Activated CD4-positive, CD25-positive, alpha-beta regulatory T cell (primary cell): Measurements from ENCODE around the gene MSRB1.
"Not testable (repeated sequence)": the region's sequence is repeated elsewhere in the genome, so short reads cannot be mapped to it uniquely, and the experiment has no call there.

Experiments
- DNase-seq, 4 experiments: peaks; one replicate each; lab custom pipeline; 2025; lab: John Stamatoyannopoulos, UW

The MSRB1 gene

DNA sequence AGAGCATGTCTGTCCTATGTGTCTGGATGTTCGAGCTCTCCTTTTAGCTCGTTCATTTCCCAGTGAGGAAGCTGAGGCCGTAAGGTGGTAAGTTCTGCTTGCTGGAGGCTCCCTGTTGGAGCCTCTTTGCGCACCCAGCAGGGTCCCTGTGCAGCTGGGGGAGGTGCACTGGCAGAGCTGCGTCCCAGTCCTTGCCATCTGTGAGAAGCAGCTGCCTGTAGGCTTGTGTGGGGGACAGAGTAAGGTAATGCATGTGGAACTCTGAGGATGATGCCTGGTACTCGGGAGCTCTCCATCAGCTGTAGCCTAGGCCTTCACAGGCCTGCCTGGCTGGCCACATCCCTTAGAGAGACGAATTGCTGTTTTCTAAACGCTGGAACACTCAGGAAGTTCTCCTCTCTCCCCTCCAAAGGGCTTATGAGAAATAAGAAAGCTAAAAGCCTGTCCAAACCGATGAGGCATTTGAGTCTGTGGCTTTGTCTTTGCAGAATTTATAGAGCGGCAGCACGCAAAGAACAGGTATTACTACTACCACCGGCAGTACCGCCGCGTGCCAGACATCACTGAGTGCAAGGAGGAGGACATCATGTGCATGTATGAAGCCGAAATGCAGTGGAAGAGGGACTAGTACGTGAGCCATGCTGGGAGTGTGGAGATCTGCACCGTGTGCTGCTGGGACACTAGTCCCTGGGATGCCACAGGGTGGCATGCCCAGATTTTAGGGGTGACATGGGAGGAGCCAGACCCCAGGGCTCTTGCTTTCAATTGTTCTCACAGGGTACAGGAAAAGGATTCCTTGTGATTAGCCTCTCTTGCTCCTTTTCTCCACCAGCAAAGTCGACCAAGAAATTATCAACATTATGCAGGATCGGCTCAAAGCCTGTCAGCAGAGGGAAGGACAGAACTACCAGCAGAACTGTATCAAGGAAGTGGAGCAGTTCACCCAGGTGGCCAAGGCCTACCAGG, 17.9 kb upstream of the MSRB1 start:
- DNase-seq: peak in 1 of 4 experiments; percentile 46

DNA sequence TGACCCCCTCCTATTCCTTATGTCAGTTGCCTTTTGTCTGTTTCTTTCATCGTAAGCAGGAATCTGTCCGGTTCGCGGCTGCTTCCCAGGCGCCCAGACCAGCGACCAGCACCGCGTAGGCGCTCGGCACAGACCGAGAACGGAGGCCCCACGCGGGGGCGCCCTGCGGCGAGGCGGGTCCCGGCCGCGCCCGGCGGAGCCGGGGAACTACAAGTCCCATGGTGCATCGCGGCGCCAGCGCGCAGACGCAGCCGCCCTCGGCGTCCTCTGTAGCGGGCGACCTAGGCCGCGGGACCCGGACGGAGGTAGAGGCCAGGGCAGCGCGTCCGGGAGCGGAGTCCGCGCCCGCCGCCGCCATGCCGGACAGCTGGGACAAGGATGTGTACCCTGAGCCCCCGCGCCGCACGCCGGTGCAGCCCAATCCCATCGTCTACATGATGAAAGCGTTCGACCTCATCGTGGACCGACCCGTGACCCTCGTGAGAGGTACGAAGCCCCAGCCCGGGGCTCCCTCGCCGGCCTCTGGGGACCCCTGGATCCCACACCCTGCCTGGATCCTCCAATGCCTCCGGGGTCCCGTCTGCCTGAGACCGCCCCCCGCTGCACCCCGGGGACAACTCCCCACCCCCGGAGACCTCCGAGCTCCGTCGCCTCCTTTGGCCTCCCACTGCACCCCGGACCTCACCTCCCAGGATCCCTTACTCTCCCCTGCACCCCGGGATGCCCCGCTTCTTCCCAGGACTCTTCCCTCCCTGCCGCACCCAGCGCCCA, 16.5 kb upstream of the MSRB1 start, which contains the start of gene NDUFB10:
TSS of gene NDUFB10 (plus strand) at position 270 of the 771 bp plus-strand sequence. CDS start at position 357, 87 bp downstream.
- DNase-seq: peak; percentile 86 to 89 (median 88)

DNA sequence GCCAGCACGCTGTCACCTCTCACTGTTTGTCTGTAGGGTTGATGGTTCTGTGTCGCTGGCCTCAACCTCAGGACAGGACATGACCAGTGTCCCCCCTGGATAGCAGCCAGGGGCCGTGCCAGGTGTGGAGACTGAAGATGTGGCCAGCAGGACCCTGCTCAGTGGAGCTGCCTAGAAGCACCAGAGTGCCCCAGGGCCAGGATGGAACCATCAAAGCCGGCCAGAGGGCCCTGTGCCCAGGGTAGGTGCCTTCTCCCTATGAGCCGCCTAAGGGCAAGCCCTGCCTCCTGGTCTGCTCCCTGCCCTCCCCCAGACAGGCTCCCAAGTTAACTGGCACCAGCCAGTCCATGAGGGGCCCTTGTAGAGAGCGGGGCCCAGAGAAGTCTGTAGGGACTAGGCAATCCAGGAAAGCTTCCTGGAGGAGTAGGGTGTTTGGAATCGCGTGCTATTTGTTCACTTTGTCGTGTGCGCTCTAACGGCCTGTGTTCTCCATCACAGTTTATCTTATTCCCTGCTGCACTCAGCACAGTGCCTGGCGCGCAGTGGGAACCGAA, 15.8 kb upstream of the MSRB1 start:
- DNase-seq: no peak

DNA sequence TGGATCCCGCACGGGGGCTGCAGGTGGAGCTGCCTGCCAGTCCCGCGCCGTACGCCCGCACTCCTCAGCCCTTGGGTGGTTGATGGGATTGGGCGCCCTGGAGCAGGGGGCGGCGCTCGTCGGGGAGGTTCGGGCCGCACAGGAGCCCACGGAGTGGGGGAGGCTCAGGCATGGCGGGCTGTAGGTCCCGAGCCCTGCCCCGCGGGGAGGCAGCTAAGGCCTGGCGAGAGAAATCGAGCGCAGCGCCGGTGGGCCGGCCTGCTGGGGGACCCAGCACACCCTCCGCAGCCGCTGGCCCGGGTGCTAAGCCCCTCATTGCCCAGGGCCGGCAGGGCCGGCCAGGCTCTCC, 15.1 kb upstream of the MSRB1 start:
- not testable (repeated sequence) for DNase-seq

DNA sequence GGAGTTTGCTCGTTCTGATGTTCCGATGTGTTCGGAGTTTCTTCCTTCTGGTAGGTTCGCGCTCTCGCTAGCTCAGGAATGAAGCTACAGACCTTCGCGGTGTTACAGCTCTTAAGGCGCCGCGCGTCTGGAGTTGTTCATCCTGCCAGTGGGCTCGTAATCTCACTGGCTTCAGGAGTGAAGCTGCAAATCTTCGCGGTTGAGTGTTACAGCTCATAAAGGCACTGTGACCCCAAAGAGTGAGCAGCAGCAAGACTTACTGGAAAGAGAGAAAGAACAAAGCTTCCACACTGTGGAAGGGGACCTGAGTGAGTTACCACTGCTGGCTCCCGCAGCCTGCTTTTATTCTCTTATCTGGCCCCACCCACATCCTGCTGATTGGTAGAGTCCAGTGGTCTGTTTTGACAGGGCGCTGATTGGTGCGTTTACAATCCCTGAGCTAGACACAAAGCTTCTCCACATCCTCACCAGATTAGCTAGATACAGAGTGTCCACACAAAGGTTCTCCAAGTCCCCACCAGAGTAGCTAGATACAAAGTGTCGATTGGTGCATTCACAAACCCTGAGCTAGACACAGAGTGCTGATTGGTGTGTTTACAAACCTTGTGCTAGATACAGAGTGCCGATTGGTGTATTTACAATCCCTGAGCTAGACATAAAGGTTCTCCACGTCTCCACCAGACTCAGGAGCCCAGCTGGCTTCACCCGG, 14.6 kb upstream of the MSRB1 start:
- not testable (repeated sequence) for DNase-seq

DNA sequence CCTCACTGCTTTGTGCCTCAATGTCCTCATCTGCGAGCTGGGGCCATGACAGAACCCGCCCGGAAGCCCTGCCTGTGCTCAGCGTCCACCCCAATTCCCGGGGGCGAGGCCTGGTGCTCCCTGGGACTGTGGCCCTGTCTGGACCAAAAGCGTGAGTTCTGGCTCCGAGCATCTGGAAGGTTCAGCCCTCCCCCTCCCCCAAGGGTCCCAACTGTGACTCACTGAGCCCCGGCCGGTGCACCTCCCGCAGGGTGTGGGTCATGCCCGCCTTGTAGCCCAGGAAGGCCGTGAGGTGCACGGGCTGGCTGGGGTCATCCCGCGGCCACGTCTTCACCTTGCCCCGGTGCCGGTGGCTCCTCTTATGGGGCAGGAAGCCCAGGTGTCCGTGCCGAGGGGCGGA, 10.7 kb upstream of the MSRB1 start:
- DNase-seq: no peak

DNA sequence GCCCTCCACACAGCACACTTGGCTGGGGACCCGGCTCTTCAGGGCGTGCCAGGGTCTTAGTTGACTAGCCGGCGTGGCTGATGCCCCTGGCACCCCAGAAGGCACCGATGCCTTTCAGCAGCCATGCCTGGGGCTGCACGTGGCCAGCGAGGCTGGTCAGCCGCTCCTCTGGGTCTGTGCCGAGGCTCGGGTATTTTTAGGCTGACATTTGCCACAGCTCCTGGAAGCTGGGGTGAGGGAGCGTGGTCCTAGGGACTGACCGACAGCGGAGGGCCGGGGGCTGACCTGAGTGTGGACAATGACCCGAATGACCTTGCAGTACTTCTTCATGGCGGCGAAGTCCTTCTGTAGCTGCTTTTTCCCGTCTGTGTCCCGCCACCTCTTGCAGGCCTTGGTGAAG, 7.6 kb upstream of the MSRB1 start:
- DNase-seq: no peak

DNA sequence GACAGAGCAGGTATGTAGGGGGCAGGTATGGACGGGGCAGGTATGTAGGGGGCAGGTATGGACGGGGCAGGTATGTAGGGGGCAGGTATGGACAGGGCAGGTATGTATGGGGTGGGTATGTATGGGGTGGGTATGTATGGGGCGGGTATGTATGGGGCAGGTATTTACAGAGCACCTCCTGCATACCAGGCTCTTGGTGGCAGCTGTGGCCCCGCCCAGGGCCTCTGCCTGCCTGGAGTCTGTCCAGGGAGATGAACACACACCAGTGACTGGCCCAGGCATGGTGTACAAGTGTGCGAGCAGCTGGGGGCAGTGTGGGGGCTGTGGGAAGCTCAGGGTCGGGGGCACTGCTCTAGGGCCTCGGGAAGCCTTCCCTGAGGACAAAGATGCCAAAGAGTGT, 7.0 kb upstream of the MSRB1 start:
- no peak for DNase-seq

DNA sequence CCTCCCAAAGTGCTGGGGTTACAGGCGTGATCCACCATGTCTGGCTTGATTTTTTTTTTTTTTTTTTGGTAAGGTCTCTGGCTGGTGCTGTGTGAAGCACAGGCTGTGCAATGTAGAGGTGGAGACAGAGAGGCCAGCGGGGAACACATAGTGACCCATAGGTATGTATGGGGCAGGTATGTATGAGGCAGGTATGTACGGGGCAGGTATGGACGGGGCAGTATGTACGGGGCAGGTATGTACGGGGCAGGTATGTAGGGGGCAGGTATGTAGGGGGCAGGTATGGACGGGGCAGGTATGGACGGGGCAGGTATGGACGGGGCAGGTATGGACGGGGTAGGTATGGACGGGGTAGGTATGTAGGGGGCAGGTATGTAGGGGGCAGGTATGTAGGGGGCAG, 6.5 kb upstream of the MSRB1 start:
- DNase-seq: no peak

DNA sequence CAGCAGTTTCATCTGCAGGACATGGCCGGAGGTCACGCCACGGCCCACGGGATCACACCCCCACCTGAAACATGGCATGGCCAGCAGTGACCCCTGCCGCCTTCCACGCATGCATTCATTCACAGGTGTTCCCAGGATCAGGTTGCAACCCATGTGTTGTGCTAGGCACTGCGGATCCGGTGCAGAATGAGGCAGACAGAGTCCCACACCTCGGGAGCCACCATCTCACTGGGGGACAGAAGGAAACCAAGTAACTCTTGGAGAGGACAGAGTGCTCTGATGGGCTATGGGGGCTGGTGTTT, 4.3 kb upstream of the MSRB1 start:
- DNase-seq: no peak

DNA sequence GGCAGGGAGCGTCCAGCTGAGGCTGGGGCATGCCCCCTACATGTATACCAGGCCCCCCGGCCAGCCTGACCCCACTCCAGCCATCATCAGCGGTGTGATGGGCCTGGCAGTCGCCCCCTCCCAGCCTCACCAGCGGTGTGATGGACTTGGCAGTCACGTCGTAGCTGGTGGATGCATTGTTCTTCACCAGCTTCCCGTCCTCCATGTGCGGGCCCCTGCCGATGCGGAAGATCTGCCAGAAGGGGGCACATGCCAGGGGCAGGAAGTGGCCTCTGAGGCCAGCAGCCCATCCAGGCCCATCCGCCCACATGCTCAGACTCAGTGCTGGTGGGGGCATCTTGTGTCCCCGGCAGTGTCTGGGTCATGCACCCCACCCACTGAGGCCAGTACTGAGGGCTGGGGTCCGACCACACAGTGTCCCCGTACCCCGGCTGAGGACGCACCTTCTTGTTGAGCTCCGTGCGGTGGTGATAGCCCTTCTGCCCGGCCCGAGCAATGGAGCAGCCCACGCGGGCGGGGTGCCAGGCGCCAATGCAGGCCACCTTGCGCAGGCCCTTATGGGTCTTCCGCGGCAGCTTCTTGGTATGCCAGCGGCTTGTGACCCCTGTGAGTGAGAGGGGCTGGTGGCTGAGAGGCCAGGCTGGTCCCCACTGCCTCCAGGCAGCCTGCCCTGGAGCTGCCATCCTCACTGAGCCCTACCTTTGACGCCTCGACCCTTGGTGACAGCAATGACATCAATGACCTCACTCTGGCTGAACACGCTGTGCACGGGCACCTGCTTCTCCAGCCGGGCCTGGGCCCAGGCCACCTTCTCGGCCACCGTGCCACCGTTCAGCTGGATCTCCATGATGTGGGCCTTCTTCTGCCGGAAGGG, 3.7 kb upstream of the MSRB1 start:
- no peak for DNase-seq

DNA sequence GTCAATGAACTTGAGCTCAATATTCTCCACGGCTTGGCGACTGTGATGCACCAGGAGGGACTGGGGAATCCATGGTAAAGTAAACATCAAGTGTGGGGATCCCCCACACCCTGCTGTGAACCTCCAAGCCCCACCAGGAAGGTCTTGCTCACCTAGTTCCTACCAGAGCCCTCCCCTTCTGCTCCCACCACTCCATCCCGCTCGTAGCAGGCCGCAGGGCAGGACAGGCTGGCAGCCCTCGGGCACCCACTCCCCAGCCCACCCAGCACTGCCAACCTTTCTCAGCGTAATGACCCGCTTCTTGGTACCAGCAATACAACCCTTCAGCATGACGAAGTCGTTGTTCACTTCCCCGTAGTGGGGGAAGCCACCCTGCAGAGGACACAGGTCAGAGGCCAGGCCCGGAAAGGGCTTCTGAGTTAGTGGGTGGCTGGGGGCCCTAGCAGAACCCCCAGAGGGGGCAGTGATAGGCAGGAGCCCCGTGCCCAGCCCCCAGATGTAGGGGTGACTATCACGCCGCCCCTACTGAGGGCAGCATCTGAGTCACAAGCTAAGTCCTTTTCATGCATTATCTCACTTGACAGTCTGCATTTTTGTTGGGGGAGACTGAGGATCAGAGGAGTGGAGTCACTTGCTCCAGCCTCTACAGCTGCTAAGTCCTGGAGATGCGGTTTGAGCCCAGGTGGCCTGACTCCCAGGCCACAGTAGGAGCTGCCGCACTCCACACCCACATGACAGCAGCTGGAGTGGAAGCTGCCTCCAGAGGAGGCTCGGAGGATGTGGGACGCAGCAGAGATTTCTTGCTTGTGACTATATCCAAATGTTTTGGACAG, 2.8 kb upstream of the MSRB1 start:
- no peak for DNase-seq

DNA sequence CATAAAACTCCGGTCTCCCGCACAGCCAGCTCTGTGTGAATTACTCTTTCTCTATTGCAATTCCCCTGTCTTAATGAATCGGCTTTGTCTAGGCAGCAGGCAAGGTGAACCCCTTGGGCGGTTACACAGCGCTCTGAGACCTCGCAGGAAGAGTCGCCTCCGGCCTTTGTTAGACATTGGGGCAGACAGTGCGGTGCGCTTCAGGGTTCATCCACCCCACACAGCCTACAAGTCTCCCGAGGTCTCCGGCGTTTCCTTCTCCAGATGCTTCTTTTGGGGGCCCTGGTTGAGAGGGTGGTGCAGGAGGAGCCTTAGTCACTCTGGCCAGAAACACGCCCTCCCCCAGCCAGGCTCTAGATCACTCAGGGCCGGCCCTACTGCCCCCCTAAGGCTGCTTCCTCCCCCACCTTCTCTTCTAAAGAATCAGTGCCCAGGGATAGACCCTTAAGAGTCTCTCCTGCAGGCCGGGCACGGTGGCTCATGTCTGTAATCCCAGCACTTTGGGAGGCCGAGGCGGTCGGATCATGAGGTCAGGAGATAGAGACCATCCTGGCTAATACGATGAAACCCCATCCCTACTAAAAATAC, 1.7 kb upstream of the MSRB1 start:
- DNase-seq: no peak

DNA sequence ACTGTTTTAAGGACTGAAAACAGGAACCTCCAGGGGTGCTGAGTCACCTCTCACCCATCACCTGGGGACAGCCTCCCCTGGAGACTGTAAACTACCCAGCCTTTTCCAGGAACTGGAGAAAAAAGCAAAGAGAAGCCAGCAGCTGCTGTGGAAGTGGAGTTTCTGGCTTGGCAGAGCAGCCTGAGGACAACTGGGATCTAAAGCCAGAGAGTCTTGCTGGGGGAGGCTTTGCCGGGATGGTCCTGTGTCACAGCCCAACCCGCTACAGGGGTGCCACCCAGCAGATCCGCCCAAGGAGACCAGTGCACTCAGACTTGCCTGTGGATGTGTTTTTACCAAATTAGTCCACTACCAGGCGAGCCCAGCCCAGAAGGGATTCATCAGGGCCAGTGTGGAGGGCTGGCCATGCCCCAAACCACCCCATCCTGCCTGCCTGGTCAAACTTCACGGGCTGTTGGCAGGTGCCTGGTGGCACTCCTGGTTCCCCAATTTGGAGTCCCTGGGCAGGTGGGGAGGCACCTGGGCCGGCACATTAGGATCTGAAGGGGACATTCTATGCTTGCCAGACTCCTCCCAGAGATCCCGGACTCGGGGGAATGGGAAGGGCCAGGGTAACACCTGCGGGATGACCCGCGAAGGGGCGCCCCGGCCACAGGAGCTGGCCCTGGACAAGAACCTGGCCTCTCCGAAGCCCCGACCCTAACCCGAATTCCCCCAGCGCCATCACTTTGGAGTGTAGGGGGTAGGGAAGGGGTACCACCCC, 771 bp downstream of the MSRB1 start:
- no peak for DNase-seq

DNA sequence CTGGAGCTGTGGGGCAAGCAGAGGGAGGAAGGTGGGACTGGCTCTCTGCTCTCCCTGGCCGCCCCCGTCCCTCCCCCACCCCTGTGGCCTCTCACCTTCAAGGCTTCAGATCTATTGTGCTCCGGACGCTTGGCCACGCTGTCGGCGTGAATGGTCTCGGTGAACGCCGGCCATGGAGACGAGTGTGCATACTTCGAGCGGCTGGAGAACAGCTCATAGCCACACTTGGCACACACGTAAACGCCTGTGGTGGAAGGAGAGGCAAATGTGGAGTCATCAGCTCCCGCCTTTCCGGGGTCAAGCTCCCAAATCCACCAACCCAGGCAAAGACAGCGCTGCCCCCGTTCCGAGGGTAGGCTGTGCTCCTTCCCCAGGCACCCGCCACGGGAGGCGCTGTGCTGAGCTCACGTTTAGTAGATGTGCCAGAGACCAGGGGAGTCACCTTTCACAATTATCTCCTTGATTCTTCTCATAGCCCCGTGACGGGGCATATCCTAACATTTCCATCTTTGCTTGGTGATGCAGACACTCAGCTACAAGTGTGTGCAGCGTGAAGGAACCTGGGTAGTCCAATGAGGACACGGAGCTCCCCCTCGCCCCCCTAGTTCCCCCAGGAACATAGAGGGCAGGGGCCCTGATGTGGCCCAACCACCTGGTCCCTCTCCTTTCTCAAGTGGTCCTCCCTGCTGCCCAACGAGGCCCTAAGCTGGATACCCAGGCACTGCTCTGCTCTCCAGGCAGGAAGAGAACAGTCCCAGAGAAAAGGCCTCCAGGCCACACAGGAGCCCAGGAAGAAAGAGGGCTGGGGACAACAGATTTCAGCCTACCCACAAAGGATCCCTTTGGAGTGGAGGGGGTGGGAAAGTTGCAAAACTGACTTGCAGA, 1.6 kb downstream of the MSRB1 start:
- no peak for DNase-seq

DNA sequence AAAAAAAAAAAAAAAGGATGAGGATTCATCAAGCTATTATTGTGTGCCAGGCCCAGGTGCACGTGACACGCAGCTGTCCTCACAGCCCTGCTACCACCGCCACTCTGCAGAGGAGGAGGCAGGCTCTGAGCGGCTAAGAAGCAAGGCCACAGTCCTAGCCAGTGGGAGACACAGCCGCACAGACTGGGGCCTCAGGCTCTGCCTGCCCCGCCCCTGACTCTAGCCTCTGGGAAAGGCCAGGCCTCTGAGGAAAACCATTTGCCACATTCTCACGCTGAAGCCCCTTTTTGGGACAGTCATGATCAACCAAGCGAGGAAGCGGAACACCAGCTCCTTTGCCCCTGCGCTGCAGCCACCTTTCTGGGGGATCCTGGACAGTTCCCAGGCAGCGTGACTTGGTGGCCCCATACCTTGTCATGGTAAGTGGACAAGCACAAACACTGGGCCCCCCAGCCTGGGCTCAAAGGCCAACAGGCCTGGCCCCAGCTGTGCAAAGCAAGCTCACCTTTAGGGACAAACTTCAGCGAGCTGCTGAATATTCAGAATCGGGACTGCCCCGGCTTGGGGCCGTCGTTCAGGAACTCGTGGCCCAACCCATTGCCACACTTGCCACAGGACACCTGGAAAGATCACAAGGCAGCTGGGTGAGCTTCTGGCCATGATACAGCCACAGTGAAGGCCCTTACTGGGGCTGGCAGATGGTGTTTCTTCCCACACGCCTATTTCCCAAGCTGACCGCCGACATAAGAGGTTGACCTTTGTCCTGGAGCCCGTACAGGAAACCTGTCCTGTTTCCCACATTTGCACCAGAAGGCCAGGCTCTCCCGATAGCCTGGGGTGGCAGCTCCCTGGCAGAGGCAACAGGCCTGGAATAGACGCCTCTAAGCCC, 2.5 kb downstream of the MSRB1 start:
- no peak for DNase-seq

DNA sequence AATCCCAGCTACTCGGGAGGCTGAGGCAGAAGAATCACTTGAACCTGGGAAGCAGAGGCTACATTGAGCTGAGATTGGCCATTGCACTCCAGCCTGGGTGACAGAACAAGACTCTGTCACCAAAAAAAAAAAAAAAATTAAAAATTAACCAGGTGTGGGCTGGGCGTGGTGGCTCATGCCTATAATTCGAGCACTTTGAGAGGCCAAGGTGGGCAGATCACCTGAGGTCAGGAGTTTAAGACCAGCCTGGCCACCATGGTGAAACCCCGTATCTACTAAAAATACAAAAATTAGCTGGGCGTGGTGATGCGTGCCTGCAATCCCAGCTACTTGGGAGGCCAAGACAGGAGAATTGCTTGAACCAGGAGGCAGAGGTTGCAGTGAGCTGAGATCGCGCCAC, 3.2 kb downstream of the MSRB1 start:
- not testable (repeated sequence) for DNase-seq
